HG03432 (cell line): ENCODE data around the gene CAB39L.

ENCODE experiments used
- ATAC-seq: cut with Tn5 transposase; IDR thresholded peaks from one replicate; pipeline ENCODE4 v1.9.1; 2021; ENCODE audit warnings: mild to moderate bottlenecking, moderate library complexity; ENCODE audit not compliant: unreplicated experiment

The CAB39L gene

GRCh38 chr13:49400755-49401659 lies 42.9 kb downstream of the CAB39L start:
- peak; percentile 69 for ATAC-seq

- ATAC-seq: no peak
These were observed 43.9 kb downstream of the CAB39L start for GRCh38 chr13:49399801-49400472.

- ATAC-seq: no peak
These were observed 47.9 kb downstream of the CAB39L start for GRCh38 chr13:49395878-49396380.

GRCh38 chr13:49395451-49395865 lies 48.4 kb downstream of the CAB39L start:
- no peak for ATAC-seq

- no peak for ATAC-seq
These were observed 55.7 kb downstream of the CAB39L start for GRCh38 chr13:49388091-49388635.

- no peak for ATAC-seq
These were observed 57.2 kb downstream of the CAB39L start for GRCh38 chr13:49386664-49387063.

GRCh38 chr13:49376121-49376520 lies 67.7 kb downstream of the CAB39L start:
- ATAC-seq: no peak

- ATAC-seq: no peak
These were observed 69.1 kb downstream of the CAB39L start for GRCh38 chr13:49374585-49375290.

- no peak for ATAC-seq
These were observed 70.1 kb downstream of the CAB39L start for GRCh38 chr13:49373716-49374115.

- no peak for ATAC-seq
These were observed 71.8 kb downstream of the CAB39L start for GRCh38 chr13:49371943-49372613.

GRCh38 chr13:49370371-49370770 lies 73.5 kb downstream of the CAB39L start:
- no peak for ATAC-seq

GRCh38 chr13:49369866-49370265 lies 74.0 kb downstream of the CAB39L start:
- ATAC-seq: no peak

- ATAC-seq: no peak
These were observed 75.2 kb downstream of the CAB39L start for GRCh38 chr13:49368688-49369087.

- no peak for ATAC-seq
These were observed 76.0 kb downstream of the CAB39L start for GRCh38 chr13:49367640-49368422.

GRCh38 chr13:49366841-49367240 lies 77.0 kb downstream of the CAB39L start:
- ATAC-seq: no peak

GRCh38 chr13:49357694-49358093 lies 86.2 kb downstream of the CAB39L start:
- ATAC-seq: no peak

GRCh38 chr13:49356223-49356622 lies 87.6 kb downstream of the CAB39L start:
- no peak for ATAC-seq

GRCh38 chr13:49354719-49355118 lies 89.1 kb downstream of the CAB39L start:
- no peak for ATAC-seq

- ATAC-seq: no peak
These were observed 90.0 kb downstream of the CAB39L start for GRCh38 chr13:49353908-49354307.

GRCh38 chr13:49351871-49352270 lies 92.0 kb downstream of the CAB39L start:
- no peak for ATAC-seq
